CD14-positive monocyte (primary cell): ENCODE data around the gene PIP5K1B. TPM values are rescaled to one million over a fixed set of nuclear protein-coding genes. Genes with fewer than 3 reads are reported as not detected.
A peak's percentile ranks its signal among the peaks of the same experiment; 100 is the strongest.

Experiments
- DNase-seq, 3 donors: peaks; one replicate each; pipeline ENCODE4 v3.0.0-alpha.2; 2011 to 2022
- H2AFZ ChIP-seq: 2 replicates; pipeline ENCODE4 v1.6.0; 2012; ENCODE audit warnings: mild to moderate bottlenecking, low read depth, low read length, inconsistent platforms; ENCODE audit not compliant: insufficient read depth, poor library complexity, severe bottlenecking
- H3K27ac ChIP-seq, 2 donors: 1 replicate in 1 of 2; 2 replicates in 1 of 2; pipeline ENCODE4 v1.5.1; 2012 to 2013; ENCODE audit warnings: low read length in 2 of 2, control low read depth in 1 of 2, inconsistent platforms in 1 of 2, low read depth in 1 of 2, mild to moderate bottlenecking in 1 of 2
- H3K27me3 ChIP-seq, 2 donors: one replicate each; pipeline versions ENCODE4 v1.6.0 to v1.6.1; 2011 to 2013; ENCODE audit warnings: low read length in 2 of 2; ENCODE audit not compliant: control insufficient read depth in 2 of 2, insufficient read depth in 2 of 2
- H3K36me3 ChIP-seq, 2 donors: replicated peaks in 1 of 2; 1 replicate in 1 of 2; 2 replicates in 1 of 2; pipeline versions ENCODE4 v1.5.1 to v1.6.1; 2012 to 2013; ENCODE audit warnings: low read length in 2 of 2, control low read depth in 1 of 2, inconsistent platforms in 1 of 2, mild to moderate bottlenecking in 1 of 2; ENCODE audit not compliant: insufficient read depth in 2 of 2, control insufficient read depth in 1 of 2
- H3K4me1 ChIP-seq, 2 donors: 1 replicate in 1 of 2; 2 replicates in 1 of 2; pipeline versions ENCODE4 v1.5.1 to v1.6.1; 2012 to 2013; ENCODE audit warnings: low read length in 2 of 2, control low read depth in 1 of 2, inconsistent platforms in 1 of 2, mild to moderate bottlenecking in 1 of 2, moderate library complexity in 1 of 2; ENCODE audit not compliant: insufficient read depth in 2 of 2, control insufficient read depth in 1 of 2
- H3K4me2 ChIP-seq: replicated peaks from 2 replicates; pipeline ENCODE3; 2012; ENCODE audit warnings: low read length, moderate library complexity, mild to moderate bottlenecking; ENCODE audit not compliant: poor library complexity, severe bottlenecking; ENCODE audit errors: extremely low read depth
- H3K4me3 ChIP-seq, 3 experiments: fragments of 200-600 bp in 1 of 3; sonication (generic) in 1 of 3; replicated peaks in 1 of 3; 1 replicate in 2 of 3; 2 replicates in 1 of 3; pipeline ENCODE4 v1.5.1; 2011 to 2013; ENCODE audit warnings: low read length in 3 of 3, mild to moderate bottlenecking in 3 of 3, control low read depth in 2 of 3, low read depth in 2 of 3, inconsistent platforms in 1 of 3, moderate library complexity in 1 of 3
- H3K79me2 ChIP-seq: 2 replicates; pipeline ENCODE4 v1.6.0; 2012; ENCODE audit warnings: mild to moderate bottlenecking, control low read depth, inconsistent platforms, low read length, moderate library complexity; ENCODE audit not compliant: insufficient read depth
- H3K9ac ChIP-seq: 2 replicates; pipeline ENCODE4 v1.6.0; 2017; ENCODE audit warnings: low read length, mild to moderate bottlenecking; ENCODE audit not compliant: insufficient read depth, poor library complexity, severe bottlenecking
- H3K9me3 ChIP-seq, 2 donors: replicated peaks in 1 of 2; 1 replicate in 1 of 2; 2 replicates in 1 of 2; pipeline versions ENCODE4 v1.5.1 to v1.6.1; 2012 to 2013; ENCODE audit warnings: low read length in 2 of 2, control low read depth in 1 of 2; ENCODE audit not compliant: control insufficient read depth in 1 of 2, insufficient read depth in 1 of 2
- H4K20me1 ChIP-seq: 2 replicates; pipeline ENCODE4 v1.6.0; 2012; ENCODE audit warnings: mild to moderate bottlenecking, low read length, control low read depth, moderate library complexity; ENCODE audit not compliant: insufficient read depth
- H3K27ac Mint-ChIP-seq, 7 donors: one replicate each; pipeline ENCODE4 v1.8.0; 2020; ENCODE audit warnings: mild to moderate bottlenecking in 7 of 7, mixed read lengths in 7 of 7, moderate library complexity in 6 of 7, inconsistent platforms in 2 of 7
- H3K27me3 Mint-ChIP-seq, 3 donors: one replicate each; pipeline ENCODE4 v1.8.0; 2021 to 2022; ENCODE audit warnings: low read depth in 3 of 3, mild to moderate bottlenecking in 3 of 3, mixed read lengths in 3 of 3, moderate library complexity in 3 of 3, inconsistent platforms in 1 of 3
- H3K36me3 Mint-ChIP-seq, 2 donors: one replicate each; pipeline ENCODE4 v1.8.0; 2020; ENCODE audit warnings: mixed read lengths in 2 of 2, inconsistent platforms in 1 of 2, mild to moderate bottlenecking in 1 of 2
- H3K4me1 Mint-ChIP-seq: one replicate; pipeline ENCODE4 v1.8.0; 2020; ENCODE audit warnings: mild to moderate bottlenecking, mixed read lengths
- H3K4me3 Mint-ChIP-seq, 2 donors: one replicate each; pipeline ENCODE4 v1.8.0; 2020; ENCODE audit warnings: mild to moderate bottlenecking in 2 of 2, mixed read lengths in 2 of 2, moderate library complexity in 1 of 2
- H3K9me3 Mint-ChIP-seq, 7 donors: one replicate each; pipeline ENCODE4 v1.8.0; 2020 to 2022; ENCODE audit warnings: mixed read lengths in 7 of 7, mild to moderate bottlenecking in 6 of 7, moderate library complexity in 6 of 7, inconsistent platforms in 2 of 7
- WGBS: methylation state at CpG from one replicate; pipeline ENCODE4 v1.1.5; 2013; ENCODE audit warnings: missing lambda C conversion rate; ENCODE audit not compliant: insufficient coverage; 5-methylcytosine and 5-hydroxymethylcytosine counted together
- intact Hi-C, 2 donors: fragments of 100-400 bp; cut with micrococcal nuclease; formaldehyde crosslinking; loops; one replicate each; pipeline versions ENCODE4 v1.15.0 to v1.15.1; 2023
- polyA plus RNA-seq, 3 donors: library from polyadenylated mRNA; depleted of rRNA in 1 of 3; unstranded in 2 of 3; stranded (reverse) in 1 of 3; fragments of 300-500 nt in 2 of 3; fragments of >200 nt in 1 of 3; fragmentation: Illumina TruSeq in 2 of 3; gene quantifications; 1 replicate in 2 of 3; 2 replicates in 1 of 3; pipeline ENCODE4 v1.2.3, GENCODE V29; 2012 to 2021
- TF ChIP-seq, protein P1 (sequence below): fragments of 200-600 bp; IDR thresholded peaks from one replicate; pipeline ENCODE4 v1.8.0; 2022; ENCODE audit warnings: antibody characterized with exemption, mild to moderate bottlenecking

Gene PIP5K1B
- polyA plus RNA-seq, 3 donors: 0.18 to 4.1 (median 0.87) TPM

DNA sequence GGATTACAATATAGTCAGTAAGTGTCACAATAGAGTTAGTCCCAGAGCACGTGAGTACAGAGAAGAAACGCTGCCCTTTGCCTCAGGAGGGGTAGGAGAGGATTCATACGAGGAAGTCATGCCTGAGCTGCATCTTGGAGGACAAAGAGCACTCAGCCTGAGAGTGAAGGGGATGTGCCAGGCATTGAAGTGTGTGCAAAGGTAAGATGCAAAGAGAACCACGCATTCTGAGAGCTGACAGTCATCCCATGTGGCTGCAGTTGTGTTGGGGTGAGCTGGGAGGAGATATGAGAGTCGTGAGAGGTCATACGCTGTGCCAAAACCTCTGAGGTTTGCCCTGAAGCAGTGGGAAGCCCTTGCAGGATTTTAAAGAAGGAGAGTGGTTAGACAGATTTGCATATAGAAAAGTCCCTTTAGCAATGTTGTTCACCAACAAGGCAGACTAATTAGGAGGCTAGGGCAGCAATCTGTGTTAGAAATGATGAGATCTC, 97.5 kb downstream of the PIP5K1B start:
- no peak overlapping the region for H3K9ac ChIP-seq
- no peaks in the 10 kb centered on the region for H3K79me2 ChIP-seq
- DNase-seq: no peak
- WGBS: 56% methylated on average over 6 of the region's 6 CpGs
- Mint-ChIP-seq H3K4me3 (no peak overlapping the region), H3K9me3 (no peaks in the 10 kb centered on the region), H3K27ac (no peak overlapping the region), H3K36me3 (no peaks in the 10 kb centered on the region), H3K4me1 (peaks cover 19% of the 10 kb centered on the region), H3K27me3 (peaks cover 0 to 1% (median 1%) of the 10 kb centered on the region in 3 donors)
- H2AFZ ChIP-seq: no peak overlapping the region
- intact Hi-C loops: loop anchor here in 1 of 2 donors (5.0 kb wide), 1 partner anchor 45 kb away; no protein-coding TSS in a partner anchor
- no peaks in the 10 kb centered on the region for H4K20me1 ChIP-seq
- no peak overlapping the region for H3K4me2 ChIP-seq
- H3K4me1 ChIP-seq: peaks cover 4% of the 10 kb centered on the region in 2 donors
- no peaks in the 10 kb centered on the region for H3K36me3 ChIP-seq
- no peaks in the 10 kb centered on the region for H3K9me3 ChIP-seq
- H3K4me3 ChIP-seq: no peak overlapping the region
- TF ChIP-seq, protein P1, sequence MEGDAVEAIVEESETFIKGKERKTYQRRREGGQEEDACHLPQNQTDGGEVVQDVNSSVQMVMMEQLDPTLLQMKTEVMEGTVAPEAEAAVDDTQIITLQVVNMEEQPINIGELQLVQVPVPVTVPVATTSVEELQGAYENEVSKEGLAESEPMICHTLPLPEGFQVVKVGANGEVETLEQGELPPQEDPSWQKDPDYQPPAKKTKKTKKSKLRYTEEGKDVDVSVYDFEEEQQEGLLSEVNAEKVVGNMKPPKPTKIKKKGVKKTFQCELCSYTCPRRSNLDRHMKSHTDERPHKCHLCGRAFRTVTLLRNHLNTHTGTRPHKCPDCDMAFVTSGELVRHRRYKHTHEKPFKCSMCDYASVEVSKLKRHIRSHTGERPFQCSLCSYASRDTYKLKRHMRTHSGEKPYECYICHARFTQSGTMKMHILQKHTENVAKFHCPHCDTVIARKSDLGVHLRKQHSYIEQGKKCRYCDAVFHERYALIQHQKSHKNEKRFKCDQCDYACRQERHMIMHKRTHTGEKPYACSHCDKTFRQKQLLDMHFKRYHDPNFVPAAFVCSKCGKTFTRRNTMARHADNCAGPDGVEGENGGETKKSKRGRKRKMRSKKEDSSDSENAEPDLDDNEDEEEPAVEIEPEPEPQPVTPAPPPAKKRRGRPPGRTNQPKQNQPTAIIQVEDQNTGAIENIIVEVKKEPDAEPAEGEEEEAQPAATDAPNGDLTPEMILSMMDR: no peak
- no peak overlapping the region for H3K27ac ChIP-seq
- H3K27me3 ChIP-seq: no peaks in the 10 kb centered on the region

DNA sequence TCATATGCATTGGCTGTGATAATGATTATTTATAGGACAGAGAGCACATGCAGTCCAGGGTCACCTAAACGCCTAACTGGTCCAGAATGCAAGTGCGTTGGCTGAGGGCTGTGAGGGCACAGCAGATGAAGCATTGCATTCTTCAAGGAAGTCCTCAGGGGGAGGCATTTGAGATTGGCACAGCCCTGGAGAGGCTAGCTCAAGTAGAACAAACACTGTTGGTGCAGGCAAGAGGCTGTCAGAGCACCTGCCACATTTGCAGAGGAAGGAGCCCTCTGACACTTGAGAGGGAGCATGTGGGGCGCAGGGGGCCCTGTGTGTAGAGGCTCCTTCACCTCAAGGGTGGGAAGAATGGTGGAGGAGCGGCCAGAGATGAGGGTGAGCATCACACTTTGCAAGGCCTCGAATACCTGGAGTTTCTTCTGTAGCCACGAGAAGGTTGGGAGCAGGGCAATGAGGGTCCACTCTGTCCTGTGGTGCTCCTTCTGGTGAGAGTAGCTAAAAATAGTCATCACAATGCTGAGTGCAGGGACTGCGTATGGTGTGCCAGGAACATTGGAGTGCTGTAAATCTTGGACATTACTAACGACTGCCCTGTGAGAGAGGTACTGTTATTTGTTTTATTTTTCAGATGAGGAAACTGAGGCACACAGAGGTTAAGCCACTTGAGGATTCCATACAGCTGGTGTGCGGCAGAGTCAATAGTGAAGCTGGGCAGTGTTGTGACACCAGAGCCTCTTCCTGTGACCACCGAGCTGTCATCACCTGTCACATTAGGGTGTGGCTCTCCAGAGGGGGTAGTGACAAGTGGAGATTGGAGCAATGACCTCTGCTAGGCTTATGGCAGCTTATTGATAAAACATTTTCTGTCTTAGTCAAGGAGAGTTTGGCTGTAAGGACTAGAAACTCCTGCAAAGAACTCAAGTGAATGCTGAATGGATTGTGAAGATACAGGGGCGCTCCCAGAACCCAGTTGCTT, 100.2 kb downstream of the PIP5K1B start:
- Histone ChIP-seq H3K9ac (no peak overlapping the region), H3K27ac (no peak overlapping the region), H3K4me2 (no peak overlapping the region), H2AFZ (no peak overlapping the region), H3K36me3 (no peaks in the 10 kb centered on the region), H3K4me3 (no peak overlapping the region), H4K20me1 (no peaks in the 10 kb centered on the region), H3K4me1 (peaks cover 4% of the 10 kb centered on the region in 2 donors), H3K9me3 (no peaks in the 10 kb centered on the region), H3K27me3 (no peaks in the 10 kb centered on the region), H3K79me2 (no peaks in the 10 kb centered on the region)
- Mint-ChIP-seq H3K36me3 (no peaks in the 10 kb centered on the region), H3K27ac (peak overlapping the region in 4 of 7 donors; percentile 2 to 61 (median 32)), H3K4me3 (no peak overlapping the region), H3K27me3 (peaks cover 0 to 1% (median 0%) of the 10 kb centered on the region in 3 donors), H3K9me3 (no peaks in the 10 kb centered on the region), H3K4me1 (peaks cover 23% of the 10 kb centered on the region)
- intact Hi-C loops: loop anchor here in 1 of 2 donors (5.0 kb wide), 1 partner anchor 48 kb away; no protein-coding TSS in a partner anchor
- TF ChIP-seq, protein P1: no peak
- WGBS: 81% methylated on average over 10 of the region's 11 CpGs
- DNase-seq: no peak
